Right renal cortex interstitium (tissue), 3 donors: Measurements from ENCODE around the gene SPAG8. TPM values are rescaled to one million over a fixed set of nuclear protein-coding genes. Genes with fewer than 3 reads are reported as not detected.
A peak's percentile ranks its signal among the peaks of the same experiment; 100 is the strongest.

Experiments
- DNase-seq, 3 donors: peaks; one replicate each; pipeline ENCODE4 v3.0.0-alpha.2; 2013; ENCODE audit warnings: low read depth in 3 of 3, low spot score in 2 of 3
- polyA plus RNA-seq, 3 donors: library from polyadenylated mRNA; unstranded; fragments of 120-200 nt; gene quantifications; one replicate each; pipeline ENCODE4 v1.2.1, GENCODE V29; 2013; ENCODE audit not compliant: insufficient read length in 3 of 3

The SPAG8 gene
- polyA plus RNA-seq, 3 donors, result 4.2 to 7.0 (median 5.8) TPM

DNA sequence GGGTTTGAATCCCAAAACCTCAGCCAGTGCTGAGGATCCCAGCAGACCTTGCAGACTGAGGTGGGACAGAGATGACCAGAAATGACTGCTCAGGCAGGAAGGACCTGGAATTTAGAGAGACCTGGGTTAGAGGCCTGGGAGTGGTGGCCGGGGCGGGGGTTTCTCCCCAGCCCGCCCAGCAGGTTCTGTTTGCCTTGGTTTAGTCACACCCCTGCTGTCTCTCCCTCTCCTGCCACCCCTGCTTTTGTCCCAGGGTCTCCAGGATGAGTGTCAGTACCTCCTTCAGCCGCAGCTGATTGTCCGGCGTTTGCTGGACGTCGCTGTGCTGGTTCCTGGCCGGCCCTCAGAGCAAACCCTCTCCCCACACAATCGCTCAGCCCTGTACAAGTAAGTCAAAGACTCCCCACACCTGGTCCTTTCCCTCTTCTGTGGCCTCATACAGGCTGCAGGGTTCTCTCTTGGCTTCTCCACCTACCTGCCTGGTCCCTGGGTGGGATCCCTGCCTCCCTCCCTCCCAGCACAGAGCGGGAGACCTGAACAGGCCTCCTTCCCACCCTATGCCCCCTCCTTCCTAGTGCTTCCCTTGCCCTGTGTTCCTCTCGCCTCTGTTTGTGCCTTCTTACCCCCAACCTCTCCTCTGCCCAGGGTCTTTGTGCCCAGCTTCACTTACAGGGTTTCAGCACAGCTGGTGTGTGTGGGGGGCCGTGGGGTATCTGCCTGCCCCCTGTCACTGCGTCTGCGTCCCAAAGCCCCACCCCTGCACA, 29.0 kb upstream of the SPAG8 start:
- no peak for DNase-seq

- DNase-seq, result no peak
These were observed 27.9 kb upstream of the SPAG8 start for GRCh38 chr9:35839926-35840325.

GRCh38 chr9:35836595-35836994, 24.5 kb upstream of the SPAG8 start:
- DNase-seq, result no peak

GRCh38 chr9:35835766-35836165, 23.7 kb upstream of the SPAG8 start:
- no peak for DNase-seq

DNA sequence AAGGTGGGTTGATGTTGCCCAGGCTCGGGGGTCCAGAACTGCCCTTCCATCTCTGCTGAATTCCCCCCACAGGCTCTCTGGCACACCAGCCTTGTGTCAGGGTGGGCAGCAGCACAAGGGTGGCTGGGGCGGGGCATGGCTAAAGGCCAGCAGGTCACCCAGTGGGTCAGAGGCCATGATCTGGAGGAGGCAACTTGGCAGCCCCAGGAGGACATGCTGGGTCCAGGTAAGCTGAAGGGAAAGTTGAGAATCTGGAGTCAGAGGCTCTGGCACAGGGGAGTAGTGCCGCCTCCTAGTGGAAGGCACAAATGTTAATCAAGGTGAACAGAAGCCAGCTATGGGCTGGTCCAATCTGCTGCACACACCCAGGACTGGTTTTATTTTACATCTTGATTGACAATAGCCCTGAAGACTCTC, 23.2 kb upstream of the SPAG8 start:
- DNase-seq, result no peak

DNA sequence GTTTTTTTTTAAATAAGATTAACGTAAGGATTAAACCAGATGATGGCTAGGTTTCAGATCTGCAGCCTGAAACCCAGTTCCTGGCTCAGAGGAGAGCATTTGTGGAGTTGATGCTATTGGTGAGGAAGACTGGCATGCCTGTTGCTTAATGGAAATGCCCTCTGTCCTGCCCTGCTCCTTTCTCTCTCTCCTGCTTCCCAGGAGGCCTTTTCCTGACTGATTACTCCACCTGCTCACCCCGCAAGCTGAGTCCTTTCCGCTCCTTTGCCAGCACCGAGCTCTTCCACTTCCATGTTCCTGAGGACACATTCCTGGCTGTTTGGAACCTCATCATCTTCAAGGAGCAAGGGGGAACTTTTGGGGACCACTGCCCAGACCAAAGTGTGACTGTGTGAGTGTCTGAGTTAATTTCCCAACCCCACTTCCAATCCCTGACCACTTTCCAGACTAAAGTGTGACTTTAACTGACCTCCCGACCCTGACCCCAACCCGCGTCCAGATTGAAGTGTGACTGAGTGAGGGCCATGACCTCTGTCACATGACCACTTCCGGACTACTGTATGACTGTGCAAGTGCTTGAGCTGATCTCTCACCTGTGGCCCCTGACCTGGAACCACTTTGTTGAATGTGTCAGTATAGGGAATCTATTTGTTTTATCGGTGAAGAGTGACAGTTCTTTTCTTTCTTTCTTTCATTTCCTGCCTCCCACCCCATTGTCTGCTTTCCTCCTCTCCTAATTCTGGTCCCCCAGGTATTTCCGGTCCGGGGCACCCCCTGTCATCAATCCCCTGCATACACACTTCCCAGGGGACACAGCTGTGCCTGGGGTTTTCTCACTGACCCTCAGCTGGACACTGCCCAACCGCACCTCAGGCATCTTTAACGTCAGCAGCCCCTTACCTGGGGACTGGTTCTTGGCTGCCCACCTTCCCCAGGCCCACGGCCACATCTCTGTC, 22.5 kb upstream of the SPAG8 start:
- no peak for DNase-seq

- no peak for DNase-seq
These were observed 20.8 kb upstream of the SPAG8 start for GRCh38 chr9:35832814-35833213.

DNA sequence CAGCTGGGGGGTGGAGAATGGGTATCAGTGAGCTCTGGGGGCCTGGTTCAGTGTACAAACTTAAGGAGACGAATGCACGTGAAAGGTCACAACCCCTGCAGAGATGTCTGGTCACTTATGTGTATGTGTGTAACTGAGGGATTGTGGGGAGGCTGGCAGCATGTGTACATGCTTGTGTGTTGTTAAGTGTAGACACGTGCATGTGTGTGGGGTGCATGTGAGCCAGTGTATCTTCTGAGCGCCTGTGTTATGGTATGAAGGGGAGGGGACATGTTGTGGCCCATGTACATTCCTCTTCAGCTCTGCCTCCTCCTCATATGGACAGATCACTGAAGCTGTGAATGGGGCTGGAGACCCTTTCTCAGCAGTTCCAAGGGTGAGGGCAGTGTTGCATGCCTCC, 19.0 kb upstream of the SPAG8 start:
- DNase-seq, result no peak

- no peak for DNase-seq
These were observed 17.7 kb upstream of the SPAG8 start for GRCh38 chr9:35829764-35830096.

DNA sequence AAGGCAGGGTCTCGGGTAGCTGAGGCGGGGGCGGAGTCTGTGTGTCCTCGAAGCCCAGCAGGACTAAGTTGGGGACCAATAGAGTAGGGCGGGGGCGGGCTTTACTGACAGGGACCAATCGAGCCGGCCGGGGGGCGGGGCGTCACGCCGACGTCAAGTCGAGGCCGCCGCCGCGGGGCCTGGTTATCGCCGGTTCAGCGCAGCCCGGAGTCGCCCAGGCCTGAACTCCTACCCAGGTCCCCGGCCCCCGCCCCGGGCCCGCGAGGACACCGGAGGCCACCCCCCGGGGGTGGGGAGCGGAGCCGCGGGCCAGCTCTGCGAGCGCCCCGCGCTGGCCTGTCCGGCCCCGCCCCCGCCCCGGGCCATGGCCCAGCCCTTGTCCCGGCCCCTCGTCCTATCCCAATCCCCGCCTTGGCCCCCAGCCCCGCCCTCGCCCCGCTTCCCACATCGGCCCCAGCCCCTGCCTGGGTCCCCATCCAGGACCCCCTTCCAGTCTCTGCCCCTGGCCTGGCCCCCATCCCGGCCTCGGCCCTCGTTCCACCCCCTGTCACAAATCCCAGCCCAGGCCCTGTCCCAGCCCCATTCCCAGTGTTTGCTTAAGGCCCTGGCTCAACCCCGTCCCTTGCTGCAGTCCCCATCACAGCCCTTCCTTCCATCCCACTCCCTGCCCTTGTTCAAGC, 17.2 kb upstream of the SPAG8 start, which contains the start of gene TMEM8B:
Gene TMEM8B (plus strand): TSS at position 145 of the 680 bp plus-strand sequence. CDS start 220 bp downstream, at position 365.
- peak in 2 of 3 donors; percentile 89 to 91 for DNase-seq

DNA sequence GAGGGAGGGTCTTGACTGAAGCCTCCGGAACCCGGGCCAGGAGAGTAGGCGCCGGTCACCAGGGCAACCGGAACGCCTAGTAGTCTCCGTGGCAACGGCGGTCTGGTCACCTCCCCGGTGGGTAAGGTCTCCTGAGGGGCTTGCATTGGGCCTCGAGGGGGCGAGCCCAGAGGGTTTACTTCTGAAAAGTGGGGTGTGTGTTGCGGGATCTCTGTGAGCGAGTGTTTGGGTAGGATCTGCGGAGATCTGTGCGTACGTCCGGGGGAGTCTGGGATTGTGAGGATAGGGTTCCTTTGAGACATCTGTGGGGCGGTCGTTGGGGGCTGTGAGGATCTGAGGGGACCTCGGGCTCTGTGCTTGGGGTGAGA, 16.6 kb upstream of the SPAG8 start, which contains the start of gene FAM221B:
Gene FAM221B (minus strand): TSS at position 17 of the 368 bp plus-strand sequence. CDS start 2,571 bp downstream, outside the sequence.
- no peak for DNase-seq

DNA sequence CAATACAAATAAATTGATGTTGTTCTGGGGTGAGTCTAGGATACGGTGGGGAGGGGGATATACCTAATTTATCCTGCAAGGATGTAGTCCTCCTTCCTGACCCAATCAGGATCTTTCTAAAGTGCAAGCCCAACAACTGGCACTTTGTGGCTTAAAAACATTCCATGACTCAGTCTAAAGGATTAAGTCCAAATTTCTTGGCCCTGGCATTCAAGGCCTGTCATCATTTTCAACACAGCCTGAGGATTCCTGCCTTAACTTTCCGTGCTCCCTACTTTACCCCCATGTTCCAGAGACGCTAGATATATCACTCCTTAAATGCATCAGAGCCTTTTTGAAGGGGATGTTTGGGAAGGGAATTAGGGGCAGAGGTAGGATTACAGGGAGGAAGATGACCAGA, 15.4 kb upstream of the SPAG8 start:
- DNase-seq, result no peak

DNA sequence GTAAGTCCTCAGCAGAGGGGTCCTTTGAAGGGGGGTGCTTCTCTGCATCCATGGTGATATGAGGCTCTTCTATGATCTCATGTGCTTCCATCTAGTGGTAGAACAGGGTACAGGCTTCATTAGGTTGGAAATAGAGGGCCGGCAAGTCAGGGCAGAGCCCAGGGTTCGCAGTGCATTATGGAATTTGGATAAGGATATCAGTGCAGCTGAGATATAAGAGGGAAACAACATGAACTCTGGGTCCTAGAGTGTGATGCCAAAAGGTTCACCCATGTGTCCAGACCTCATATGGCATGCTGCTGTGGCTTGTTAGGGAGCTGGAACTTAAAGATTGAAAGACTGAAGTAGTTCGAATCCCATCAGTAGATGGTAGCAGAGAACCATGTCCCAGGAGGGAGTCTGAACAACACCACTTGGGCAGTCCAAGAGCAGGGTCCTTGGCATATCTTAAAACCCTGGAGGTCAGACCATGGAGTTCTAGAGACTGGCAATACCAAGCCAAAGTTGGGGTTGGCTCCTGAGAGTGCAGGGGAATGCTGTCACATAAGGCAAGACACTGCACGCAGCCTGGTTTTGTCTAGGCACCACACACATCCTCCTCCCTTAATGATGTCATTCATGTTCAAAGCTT, 14.1 kb upstream of the SPAG8 start:
- DNase-seq, result peak in 1 of 3 donors; percentile 51

DNA sequence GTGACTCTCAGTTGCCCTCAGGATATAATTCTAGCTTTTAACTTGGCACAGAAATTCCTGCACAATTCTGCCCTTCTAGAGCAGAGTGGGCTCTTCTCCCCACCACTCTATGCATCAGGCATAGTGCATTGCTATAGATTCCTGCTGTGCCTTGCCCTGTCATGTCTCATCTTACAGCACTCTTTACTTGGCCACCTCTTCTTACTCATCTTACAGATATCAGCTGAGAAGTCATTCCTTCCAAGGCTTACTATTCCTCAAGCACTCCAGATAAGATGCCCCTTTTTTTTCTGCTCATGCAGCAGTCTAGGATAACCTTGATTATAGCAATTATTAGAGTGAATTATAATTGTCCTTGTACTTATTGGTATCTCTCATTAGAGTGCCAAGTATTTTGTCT, 10.9 kb upstream of the SPAG8 start:
- DNase-seq, result no peak

GRCh38 chr9:35820076-35820475, 8.0 kb upstream of the SPAG8 start:
- DNase-seq, result no peak

GRCh38 chr9:35818341-35818740, 6.3 kb upstream of the SPAG8 start:
- DNase-seq, result no peak

DNA sequence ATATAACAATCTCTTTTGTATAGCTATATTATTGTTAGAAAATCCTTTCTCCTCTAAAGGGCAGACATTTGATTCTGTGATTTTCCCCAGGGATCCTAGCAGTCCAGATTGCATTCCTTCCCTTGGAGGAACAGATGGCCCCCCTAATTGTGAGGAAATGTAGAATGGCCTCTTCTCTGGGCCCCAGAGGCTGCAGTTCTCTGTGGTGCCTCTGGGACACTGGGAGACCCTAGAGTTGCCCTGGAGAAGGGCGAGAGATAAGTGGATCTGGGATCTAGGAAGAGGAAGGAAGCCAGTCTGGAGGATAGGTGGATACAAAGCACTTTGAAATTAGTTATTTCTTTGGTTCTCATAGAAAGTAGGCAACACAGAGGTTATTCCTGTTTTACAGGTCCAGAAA, 4.6 kb upstream of the SPAG8 start:
- DNase-seq, result no peak

DNA sequence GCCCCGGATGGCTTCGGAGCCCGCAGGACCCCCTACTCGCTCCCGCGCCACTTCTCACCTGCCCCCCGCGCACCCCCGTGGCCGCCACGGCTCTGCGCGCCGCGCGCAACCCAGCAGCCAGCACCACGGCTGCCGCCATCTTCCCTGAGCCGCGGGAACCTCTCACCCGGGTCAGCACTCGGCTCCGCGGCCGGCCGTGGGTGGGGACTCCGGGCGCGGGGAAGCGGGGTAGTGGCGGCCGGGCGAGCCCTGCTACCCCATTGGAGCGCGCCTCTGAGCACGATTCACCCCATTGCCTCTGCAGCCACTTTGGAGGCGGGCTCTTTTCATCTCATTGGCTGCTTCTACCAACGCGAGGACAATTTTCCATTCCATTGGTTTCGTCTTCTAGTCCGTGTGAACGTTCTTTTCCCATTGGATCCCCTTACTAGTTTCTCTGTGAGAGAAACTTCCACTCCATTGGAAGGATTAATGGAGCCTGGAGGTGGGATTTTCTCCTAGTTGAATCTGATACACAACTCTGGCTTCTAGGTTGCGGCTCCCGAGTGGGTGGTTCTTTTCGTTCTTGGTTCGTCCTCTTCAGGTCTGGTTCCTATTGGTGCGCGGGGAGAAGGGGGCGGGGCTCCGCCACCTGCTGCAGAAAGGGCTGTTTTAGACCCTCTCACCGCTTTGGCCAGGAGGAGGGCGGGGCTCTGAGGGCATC, 2.9 kb upstream of the SPAG8 start, which contains the start of gene HINT2:
Gene HINT2 (minus strand): TSS at position 202 of the 703 bp plus-strand sequence. CDS start 63 bp downstream, at position 139.
- peak; percentile 94 to 97 (median 95) for DNase-seq

DNA sequence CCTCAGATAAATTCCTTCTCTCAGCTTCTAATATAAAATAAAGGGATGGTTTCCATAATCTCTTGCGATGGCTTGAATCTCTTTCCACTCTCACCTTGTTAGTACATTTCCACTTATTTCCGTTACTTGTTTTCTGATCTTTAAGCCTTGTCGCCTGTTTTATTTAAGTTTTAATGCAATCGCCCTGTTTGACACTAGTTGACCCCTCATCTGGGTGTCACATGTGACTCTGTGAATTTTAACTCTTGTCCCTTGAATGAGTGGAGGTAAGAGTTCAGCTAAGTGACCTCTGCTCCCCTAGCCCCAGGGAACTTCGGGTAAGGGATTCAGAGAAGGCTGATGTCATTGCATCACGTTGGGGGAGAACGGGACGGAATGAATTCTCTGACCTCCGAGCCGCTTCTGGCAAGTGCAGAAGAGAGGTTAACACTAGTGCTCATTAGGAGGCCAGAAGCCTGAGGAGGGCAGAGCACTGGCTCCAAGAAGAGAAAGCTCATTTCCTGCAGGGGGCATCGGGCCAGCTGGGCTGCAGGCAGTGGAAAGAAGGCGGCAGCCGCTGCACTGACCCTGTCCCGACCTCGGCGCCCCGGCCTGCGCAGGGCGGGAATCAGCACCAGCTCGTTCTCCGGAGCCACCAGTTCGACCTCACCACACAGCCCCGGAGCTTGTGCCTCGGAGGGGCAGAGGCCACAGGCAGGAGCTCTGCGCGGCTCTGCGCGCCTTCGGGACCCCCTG, 2.2 kb upstream of the SPAG8 start:
- DNase-seq, result no peak
